Upper lobe of left lung (tissue), 4 donors: ENCODE data around the gene GTPBP6.

Source experiments
- EP300 ChIP-seq, 4 donors: sonication (generic); formaldehyde crosslinking; IDR thresholded peaks; one replicate each; pipeline ENCODE4 v1.5.1; 2017; ENCODE audit warnings: antibody characterized with exemption in 4 of 4, control low read depth in 2 of 4
- POLR2A ChIP-seq, 4 donors: fragments of 450-650 bp; IDR thresholded peaks; one replicate each; pipeline ENCODE4 v1.5.1; 2016 to 2017; ENCODE audit warnings: antibody characterized with exemption in 4 of 4, mild to moderate bottlenecking in 2 of 4
- POLR2AphosphoS5 ChIP-seq, 2 donors: sonication (generic); formaldehyde crosslinking; IDR thresholded peaks; one replicate each; pipeline ENCODE4 v1.5.1; 2017; ENCODE audit warnings: antibody characterized with exemption in 2 of 2
- TF ChIP-seq, protein P1 (sequence below), 6 experiments: fragments of 450-650 bp in 4 of 6; fragments of 200-600 bp in 2 of 6; sonication (generic) in 2 of 6; IDR thresholded peaks; one replicate each; pipeline ENCODE4 v1.5.1; 2016 to 2019; ENCODE audit warnings: antibody characterized with exemption in 6 of 6

DNA sequence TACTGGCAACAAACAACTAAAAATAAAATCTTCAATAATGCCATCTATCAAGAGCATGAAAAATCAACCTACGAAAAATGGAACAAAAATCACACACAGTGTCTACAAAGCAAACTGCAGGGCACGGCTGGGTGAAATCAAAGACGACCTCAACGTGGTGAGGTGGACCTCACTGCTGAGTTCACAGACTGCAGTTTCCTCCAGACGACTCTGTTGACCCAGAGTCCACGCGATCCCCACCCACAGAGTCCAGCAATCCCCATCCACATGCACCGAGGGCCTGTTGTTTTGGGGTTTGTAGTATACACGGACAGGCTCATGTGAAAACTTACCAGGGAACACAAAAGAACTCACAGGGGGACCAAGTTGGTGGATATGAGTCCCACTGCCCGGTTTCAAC is 31.1 kb upstream of the GTPBP6 start:
- TF ChIP-seq, protein P1, sequence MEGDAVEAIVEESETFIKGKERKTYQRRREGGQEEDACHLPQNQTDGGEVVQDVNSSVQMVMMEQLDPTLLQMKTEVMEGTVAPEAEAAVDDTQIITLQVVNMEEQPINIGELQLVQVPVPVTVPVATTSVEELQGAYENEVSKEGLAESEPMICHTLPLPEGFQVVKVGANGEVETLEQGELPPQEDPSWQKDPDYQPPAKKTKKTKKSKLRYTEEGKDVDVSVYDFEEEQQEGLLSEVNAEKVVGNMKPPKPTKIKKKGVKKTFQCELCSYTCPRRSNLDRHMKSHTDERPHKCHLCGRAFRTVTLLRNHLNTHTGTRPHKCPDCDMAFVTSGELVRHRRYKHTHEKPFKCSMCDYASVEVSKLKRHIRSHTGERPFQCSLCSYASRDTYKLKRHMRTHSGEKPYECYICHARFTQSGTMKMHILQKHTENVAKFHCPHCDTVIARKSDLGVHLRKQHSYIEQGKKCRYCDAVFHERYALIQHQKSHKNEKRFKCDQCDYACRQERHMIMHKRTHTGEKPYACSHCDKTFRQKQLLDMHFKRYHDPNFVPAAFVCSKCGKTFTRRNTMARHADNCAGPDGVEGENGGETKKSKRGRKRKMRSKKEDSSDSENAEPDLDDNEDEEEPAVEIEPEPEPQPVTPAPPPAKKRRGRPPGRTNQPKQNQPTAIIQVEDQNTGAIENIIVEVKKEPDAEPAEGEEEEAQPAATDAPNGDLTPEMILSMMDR (IDR thresholded peaks at IDR 0.05) = no peak
- TF ChIP-seq POLR2AphosphoS5 (IDR thresholded peaks at IDR 0.05) (no peak), POLR2A (IDR thresholded peaks at IDR 0.05) (no peak), EP300 (IDR thresholded peaks at IDR 0.05) (no peak)
